ENCODE data around the gene SPRR5.

The SPRR5 gene

DNA sequence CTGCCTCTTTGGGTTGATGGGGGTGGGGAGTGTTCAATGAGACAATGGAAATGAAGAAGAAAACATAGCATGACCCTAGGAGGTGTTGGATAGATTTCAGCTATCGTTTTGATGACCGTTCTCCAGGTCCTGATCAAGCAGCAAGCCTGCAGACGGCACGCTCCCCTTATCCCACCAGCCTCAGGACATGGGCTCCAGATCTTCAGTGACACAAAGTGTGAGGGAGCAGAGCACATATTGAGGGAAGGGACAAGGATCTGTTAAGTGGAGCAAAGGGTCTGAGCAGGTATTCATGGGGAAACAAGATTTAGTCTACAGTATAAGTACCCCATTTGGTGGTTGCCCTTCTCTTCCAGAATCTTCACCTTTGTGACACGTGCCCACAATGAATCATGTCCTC lies 4.7 kb downstream of the SPRR5 start:
- DNase-seq = no peak

DNA sequence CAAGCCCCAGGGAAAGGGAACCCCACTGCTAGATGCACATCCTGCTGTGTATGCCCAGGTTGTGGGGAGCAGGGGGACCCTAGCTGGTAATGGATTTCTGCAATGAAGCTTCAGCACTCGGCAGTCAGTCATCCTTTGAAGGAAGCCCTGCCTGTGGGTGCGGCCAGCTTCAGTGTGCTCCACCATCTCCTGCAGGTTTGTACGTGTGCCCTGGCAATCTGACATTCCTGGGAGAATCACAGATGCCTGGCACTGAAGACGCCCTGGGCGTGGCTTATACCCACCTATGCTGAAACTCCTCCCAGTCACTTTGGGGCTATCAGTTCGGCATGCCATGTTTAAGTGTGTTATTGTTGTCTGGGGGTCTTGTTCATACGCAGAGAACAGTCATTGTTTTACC lies 6.8 kb downstream of the SPRR5 start:
- no peak for DNase-seq

- DNase-seq = no peak
These were observed 7.4 kb downstream of the SPRR5 start for GRCh38 chr1:152954436-152954835.

- no peak for DNase-seq
These were observed 10.6 kb downstream of the SPRR5 start for GRCh38 chr1:152957561-152957960.

DNA sequence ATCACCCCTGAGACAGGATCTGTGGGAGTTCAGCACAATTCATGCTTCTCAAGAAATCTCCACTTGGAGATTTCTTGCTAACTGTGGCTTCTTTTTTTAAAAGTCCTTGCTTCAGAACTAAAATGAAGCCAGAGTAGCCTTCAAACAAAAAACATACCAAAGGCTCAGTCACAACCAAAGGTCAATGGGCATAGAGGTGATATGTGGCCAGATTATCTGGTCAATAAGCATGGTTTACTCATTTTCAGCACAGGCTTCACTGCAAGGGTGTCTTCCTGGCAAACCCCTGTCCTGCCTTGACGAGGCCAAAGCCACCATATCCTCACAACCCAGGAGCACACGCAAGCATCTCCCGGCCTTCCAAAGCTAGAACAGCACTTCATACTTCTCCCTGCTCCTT lies 12.3 kb downstream of the SPRR5 start:
- no peak for DNase-seq

DNA sequence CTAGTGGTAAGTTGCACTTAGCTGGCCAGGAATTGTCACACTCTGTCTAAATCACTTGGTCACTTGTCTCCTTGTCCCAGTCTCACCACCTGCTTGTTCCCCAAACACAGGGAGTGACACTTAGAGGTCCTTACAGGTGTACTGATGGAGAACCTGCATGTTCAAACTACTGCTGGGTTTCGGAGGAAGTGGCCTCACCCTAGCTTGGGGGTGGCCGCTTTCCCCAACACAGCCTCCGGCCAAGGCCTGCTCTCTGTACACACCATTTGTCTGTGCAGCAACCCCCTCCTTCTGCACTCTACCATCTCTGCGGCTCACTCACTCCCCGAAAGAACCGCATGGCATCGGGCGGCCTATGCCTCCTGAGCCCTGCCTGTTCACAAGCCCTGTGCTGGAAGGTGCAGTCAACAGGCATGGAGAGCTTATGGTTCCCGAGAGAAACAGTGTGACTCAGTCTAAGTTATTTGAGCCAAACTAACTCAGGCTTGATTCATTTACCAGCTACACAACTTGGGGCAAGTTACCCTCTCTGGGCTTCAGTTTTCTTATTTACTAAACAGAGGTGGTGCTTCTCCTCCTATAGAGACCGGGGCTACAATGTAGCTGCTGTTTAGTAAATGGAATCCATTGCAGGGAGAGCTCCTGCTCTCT lies 12.9 kb downstream of the SPRR5 start:
- DNase-seq = no peak

DNA sequence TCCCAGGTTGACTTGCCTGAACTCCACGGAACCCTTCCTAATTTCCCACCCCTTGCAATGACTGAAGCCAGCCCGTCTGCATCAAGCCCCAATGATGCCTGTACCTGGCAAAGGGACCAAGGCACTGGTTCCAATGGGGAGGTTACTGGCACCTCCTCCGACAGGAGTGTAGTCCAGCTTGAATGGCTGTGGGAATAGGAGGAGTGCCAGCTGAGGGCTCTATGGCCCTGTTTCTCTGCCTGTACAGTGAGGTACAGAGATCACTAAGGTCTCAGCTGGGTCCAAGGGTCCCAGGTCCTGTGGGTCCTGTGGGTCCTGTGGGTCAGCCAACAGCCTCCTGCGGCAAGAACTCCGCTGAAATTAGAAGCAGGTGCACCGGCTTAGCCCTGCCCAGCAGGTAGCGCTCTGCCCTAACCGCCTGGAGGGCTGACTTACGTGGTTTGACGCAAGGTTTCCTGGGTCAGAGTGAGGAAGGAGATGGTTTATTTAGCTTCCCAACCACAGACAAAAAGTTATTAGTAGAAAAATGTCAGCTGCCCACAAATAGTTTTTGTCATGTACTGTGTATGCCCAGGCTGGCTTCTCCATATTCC lies 13.5 kb downstream of the SPRR5 start:
- DNase-seq = no peak

GRCh38 chr1:152961226-152961891 lies 14.4 kb downstream of the SPRR5 start:
- no peak for DNase-seq

DNA sequence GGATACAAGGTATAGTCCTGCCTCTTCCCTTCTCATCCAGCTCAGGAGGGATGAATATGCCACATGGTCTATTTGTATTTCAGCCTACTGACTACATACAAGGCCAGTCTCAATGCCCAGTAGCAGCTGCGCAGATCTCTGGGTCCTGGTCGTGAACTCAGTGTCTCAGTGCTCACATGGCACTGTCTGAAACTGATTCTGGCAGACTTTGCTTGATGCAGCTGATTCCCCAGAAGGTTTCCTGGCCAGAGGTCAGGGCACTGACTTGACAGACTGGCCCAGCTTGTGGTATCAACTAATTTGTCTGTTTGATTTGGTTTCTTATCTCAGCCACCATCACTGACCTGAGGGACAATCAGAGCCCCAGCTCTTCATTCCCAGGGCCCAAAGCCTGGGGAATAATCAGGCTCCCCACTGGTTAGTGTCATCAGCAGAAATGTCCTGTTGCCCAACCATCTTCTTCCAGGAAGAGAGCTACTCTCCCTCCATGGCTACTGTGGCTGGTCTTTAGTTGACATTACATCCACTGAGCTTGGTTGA lies 15.9 kb downstream of the SPRR5 start:
- DNase-seq = no peak

GRCh38 chr1:152964536-152964935 lies 17.5 kb downstream of the SPRR5 start:
- no peak for DNase-seq

- no peak for DNase-seq
These were observed 18.8 kb downstream of the SPRR5 start for GRCh38 chr1:152965853-152966252.

- no peak for DNase-seq
These were observed 20.2 kb downstream of the SPRR5 start for GRCh38 chr1:152967201-152967600.

- no peak for DNase-seq
These were observed 21.2 kb downstream of the SPRR5 start for GRCh38 chr1:152968248-152968647.

GRCh38 chr1:152969036-152969435 lies 22.0 kb downstream of the SPRR5 start:
- DNase-seq = no peak

DNA sequence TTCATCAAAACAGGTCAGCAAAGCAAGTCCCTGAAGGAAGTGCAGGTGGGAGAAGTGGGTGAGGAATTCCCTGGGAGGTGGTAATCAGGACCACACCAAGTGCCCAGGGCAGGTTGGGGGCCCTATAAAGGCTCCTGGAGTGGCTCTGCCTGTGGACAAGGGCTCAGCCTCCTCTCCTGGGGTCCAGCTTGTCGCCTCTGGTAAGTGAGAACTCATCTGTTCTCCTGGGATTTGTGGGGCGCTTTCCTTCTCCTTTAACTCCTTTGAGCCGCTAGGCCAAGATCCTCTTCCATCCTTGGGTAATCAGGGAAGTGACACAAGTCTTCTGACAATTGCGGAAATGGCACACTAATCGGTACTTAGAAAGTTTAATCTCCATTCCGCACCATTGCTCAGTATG lies 23.5 kb downstream of the SPRR5 start, which contains the start of gene SPRR4:
Gene SPRR4 (plus strand): TSS at position 154 of the 400 bp plus-strand sequence. CDS start 1,243 bp downstream, outside the sequence.
- no peak for DNase-seq

DNA sequence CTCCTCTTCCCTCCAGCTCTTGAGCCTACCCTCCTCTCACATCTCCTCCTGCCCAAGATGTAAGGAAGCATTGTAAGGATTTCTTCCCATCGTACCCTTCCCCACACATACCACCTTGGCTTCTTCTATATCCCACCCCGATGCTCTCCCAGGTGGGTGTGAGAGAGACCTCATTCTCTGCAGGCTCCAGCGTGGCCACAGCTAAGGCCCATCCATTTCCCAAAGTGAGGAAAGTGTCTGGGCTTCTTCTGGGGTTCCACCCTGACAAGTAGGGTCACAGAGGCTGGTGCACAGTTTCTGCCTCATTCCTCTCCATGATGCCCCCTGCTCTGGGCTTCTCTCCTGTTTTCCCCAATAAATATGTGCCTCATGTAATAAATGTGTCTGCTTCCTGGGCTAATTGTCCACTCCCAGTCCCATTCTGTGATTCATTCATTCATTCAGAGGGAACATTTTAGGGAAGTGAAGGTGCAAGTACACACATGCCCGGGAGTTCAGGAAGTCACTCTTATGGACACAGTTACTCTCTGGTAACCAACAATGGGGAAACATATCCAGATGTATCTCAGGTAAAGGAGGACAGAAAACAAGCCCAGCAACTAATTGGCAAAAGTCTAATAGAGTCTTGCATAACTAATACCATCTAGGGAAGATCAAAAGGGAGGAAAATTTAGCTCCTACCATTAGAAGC lies 25.3 kb downstream of the SPRR5 start:
- DNase-seq = no peak

DNA sequence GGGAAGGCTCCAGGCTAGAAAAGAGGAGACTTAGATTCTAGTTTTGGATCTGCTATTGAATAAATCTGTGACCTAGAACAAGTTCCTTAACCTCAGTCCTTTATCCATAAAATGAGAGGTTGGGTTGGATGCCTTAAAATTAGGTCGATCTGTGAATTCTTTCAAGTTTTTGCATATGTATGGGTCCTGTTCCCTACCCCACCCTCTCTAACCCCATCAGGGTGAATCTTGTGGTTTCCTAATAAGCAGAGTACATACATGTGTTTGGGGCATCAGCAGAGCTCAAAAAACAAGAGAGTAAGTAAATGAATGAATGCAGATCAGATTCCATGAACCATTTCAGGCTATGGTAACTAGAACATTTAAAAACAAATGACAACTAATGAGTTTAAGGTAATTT lies 29.7 kb downstream of the SPRR5 start:
- no peak for DNase-seq

- DNase-seq = no peak
These were observed 30.6 kb downstream of the SPRR5 start for GRCh38 chr1:152977614-152978013.

DNA sequence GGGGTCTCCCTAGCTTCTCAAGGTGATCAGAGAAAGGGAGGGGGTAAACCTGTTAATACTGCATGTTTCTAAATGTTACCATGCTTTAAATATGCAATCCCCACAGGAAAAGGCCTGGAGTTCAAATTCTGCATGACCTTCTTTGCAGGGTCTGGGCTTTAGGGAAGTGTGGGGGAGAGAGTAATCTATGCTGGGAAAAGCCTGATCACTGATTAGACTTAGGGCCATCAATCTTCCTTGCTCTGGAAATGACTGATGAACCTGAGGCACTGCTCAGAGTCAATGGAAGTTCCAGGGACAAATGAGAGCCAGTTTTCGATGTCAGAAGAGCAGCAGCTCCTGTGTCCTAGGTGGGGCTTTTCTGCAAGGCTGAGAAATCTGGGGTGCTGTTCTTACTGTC lies 33.7 kb downstream of the SPRR5 start:
- DNase-seq = no peak

DNA sequence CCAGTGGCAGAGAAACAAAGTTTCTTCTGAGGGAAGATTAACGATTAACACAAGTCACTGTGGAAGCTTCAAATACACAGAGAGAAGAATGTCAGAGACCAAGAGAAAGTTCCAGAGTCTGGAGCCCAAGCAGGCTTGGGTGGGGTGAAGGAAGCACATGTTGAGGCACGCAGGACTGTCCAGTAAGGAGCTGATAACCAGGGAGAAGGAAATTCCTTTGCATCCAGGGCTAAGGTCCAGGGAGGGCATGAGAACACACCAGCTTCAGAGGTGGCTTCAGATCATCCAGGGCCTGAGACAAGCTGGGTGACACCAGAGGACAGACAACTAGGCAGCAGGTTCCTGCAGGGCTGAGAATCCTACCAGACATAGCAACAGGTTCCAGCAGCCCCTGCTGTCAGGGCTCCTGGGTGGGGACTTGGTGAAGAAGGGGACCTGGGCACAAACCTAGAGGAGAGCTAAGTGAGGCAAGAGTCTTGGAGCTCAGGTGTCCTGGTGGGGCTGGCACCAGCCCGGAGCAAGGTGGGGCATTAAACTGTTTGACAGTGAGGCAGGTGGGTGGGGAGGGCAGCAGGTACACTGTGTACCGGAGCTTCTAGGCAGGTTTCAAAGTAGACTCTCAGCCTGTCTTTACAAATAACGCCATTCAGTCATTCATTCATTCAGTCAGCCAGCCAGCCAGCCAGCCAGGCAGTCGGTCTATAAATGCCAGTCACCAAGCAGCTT lies 34.3 kb downstream of the SPRR5 start:
- no peak for DNase-seq

DNA sequence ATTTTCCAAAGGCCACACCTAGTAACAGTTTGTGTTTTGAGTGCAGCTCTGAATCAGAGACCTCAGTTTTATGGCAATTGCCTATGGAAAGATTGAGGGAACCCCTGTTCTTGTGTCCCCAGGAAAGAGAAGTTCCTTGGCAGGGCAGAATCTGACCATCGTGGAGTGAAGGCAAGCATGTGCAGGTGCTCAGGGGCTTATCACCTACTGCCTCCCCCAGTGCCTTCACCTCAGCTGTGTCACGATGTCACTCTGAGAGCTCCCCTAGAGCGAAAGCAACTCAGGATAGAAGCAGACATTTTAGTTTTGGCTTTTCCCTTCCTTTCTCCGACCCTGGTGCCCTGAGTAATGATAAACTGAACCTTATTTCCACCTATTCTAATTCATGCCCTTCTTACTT lies 35.1 kb downstream of the SPRR5 start:
- DNase-seq = no peak

DNA sequence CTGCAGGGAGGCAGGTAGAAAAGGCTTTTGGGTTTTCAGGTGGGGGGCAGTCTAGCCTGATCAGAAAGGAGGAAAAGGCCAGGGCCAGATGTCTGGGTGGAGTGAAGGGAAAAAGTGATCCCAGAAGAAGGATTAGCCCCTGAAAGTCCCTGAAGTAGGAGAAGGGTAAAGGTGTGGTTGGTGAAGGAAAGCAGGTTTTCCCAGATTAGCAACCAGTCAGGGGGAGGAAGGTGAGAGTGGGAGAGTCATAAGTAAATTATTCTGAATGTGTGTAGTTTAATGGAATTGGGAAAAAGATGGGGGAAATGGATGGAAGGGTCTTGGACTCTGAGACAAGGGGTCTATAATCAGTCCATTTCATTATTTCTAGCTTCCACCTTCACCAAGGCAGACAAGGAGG lies 36.2 kb downstream of the SPRR5 start:
- no peak for DNase-seq

DNA sequence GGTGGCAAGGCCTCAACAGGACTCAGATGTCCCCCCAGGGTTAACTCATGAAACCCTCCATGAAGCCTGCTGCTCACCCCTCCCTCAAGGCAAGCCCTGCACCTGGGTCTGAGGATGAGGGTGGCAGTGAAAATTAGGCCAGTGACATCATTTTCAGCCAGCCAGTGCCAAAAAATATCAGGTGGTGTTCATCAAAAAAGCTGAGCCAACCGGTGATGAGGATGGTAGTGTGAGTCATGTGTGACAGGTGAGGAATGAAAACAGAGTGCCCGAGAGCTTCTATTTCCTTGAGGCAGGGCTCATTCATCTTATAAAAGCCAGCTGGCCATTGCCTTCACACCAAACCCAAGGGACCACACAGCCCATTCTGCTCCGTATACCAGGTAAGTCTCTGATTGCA lies 36.7 kb downstream of the SPRR5 start, which contains the start of gene SPRR1A:
Gene SPRR1A (plus strand): TSS at position 339 of the 400 bp plus-strand sequence. CDS start 1,150 bp downstream, outside the sequence.
- no peak for DNase-seq
